Panc1 (cell line): ENCODE data around the gene PKNOX2.

ENCODE experiments used
- CTCF ChIP-seq: fragments of 450-650 bp; IDR thresholded peaks from 2 replicates; pipeline ENCODE4 v1.5.1; 2017; ENCODE audit warnings: mild to moderate bottlenecking
- POLR2AphosphoS5 ChIP-seq: IDR thresholded peaks from 2 replicates; pipeline ENCODE4 v1.6.1; 2012; ENCODE audit warnings: mild to moderate bottlenecking, low read depth, low read length, moderate library complexity
- SIN3A ChIP-seq: IDR thresholded peaks from 2 replicates; pipeline ENCODE4 v1.6.1; 2012; ENCODE audit warnings: low read depth, mild to moderate bottlenecking, low read length, moderate library complexity, borderline replicate concordance; ENCODE audit not compliant: insufficient read depth
- TCF7L2 ChIP-seq: IDR thresholded peaks from 2 replicates; pipeline ENCODE4 v1.6.1; 2011; ENCODE audit warnings: mild to moderate bottlenecking, low read depth, low read length, inconsistent platforms
- TF ChIP-seq, protein P1 (sequence below), 2 experiments: IDR thresholded peaks; 2 replicates each; pipeline ENCODE4 v1.6.1; 2011 to 2012; ENCODE audit warnings: low read depth in 2 of 2, control low read depth in 1 of 2, low read length in 1 of 2, mild to moderate bottlenecking in 1 of 2, moderate library complexity in 1 of 2; ENCODE audit not compliant: insufficient read depth in 1 of 2

- TF ChIP-seq SIN3A (no peak), CTCF (no peak), POLR2AphosphoS5 (no peak), TCF7L2 (no peak)
- TF ChIP-seq, protein P1, sequence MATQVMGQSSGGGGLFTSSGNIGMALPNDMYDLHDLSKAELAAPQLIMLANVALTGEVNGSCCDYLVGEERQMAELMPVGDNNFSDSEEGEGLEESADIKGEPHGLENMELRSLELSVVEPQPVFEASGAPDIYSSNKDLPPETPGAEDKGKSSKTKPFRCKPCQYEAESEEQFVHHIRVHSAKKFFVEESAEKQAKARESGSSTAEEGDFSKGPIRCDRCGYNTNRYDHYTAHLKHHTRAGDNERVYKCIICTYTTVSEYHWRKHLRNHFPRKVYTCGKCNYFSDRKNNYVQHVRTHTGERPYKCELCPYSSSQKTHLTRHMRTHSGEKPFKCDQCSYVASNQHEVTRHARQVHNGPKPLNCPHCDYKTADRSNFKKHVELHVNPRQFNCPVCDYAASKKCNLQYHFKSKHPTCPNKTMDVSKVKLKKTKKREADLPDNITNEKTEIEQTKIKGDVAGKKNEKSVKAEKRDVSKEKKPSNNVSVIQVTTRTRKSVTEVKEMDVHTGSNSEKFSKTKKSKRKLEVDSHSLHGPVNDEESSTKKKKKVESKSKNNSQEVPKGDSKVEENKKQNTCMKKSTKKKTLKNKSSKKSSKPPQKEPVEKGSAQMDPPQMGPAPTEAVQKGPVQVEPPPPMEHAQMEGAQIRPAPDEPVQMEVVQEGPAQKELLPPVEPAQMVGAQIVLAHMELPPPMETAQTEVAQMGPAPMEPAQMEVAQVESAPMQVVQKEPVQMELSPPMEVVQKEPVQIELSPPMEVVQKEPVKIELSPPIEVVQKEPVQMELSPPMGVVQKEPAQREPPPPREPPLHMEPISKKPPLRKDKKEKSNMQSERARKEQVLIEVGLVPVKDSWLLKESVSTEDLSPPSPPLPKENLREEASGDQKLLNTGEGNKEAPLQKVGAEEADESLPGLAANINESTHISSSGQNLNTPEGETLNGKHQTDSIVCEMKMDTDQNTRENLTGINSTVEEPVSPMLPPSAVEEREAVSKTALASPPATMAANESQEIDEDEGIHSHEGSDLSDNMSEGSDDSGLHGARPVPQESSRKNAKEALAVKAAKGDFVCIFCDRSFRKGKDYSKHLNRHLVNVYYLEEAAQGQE (IDR thresholded peaks at IDR 0.05; ENCODE audit: insufficient read depth in 1 of 2, low read depth in 2 of 2, low read length in 1 of 2): no peak
Observed at GRCh38 chr11:125429807-125430678, 265.5 kb downstream of the PKNOX2 start.
